HG02763 (cell line): ENCODE data around the gene AGPAT2.

Source experiments
- ATAC-seq: cut with Tn5 transposase; IDR thresholded peaks from one replicate; pipeline ENCODE4 v1.9.1; 2021; ENCODE audit warnings: mild to moderate bottlenecking, moderate library complexity; ENCODE audit not compliant: unreplicated experiment

Gene AGPAT2

DNA sequence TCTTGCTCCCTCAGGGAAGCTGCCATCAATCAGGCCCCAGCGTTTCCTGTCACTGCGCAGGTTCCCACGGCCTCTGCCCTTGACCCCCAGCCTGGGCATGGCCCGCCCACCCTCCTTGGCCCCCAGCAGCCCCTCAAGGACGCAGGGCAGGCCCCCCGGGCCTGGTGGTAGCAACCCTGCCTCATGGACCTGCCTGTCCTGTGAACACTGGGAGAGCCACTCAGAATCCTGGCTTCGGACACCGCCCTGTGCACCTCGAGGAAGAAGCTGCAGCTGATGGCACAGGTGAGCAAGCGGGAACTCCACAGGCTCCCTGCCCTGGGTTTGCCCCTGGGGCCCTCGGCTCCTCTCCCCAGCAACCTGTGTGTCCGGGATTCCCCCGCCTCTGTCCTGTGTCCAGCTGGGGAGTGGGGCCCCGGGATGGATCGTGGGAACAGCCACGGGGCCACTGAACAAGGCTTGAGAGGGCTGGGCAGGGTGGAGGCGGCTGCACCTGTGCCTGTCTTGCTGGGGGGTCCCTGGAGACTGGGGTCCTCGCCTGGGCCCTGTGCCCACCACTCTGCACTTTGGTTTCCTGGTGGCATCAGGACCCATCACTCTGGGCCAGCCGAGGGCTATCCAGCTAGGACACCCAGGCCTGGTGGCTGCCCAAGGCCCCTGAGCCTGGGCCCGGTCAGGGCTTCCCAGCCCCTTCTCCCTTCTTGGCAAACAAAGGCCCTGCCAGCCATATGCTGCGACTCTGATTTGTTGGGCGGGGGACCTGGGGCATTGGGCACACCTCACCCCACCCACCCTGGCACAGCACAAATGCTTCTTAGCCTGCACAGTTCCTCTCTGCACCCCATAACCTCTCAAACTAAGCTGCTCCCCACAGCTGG lies 58.0 kb downstream of the AGPAT2 start:
- ATAC-seq: no peak

DNA sequence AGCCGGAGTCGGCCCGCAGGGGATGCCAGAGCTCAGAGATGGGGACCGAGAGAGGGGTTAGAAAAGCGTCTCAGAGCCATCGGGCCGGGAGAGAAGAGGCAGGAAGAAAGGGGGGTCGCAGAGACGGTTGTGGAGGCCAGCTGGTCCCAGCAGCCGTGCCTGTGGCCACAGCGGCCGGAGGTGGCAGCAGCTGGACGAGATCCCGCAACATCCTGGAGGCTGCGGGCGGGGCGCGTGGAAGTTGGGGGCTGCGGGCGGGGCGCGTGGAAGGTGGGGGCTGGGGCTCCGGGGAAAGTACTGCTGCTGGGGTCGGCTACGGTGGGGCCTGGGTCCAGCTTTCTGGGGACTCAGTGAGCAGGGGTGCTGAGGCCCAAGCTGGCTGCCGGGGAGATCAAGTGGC lies 59.0 kb downstream of the AGPAT2 start:
- no peak for ATAC-seq

DNA sequence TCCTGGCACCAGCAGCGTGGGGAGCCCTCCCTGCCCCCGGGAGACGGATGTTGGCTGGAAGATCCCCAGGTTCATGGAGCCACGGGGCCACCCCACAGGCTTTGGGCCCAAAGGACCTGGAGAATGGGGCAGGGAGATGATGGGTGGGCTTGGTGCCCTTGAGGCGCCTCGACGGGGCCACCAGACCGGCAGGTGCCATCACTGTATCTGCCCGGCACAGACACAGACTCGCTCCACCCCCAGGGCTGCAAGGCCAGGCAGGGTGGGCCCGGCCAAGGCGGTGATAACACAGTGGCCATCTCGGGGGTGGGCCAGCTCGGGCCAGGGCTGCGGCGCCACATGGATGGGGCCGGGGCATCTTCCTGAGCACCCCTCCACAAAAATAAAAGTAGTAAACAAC lies 59.6 kb downstream of the AGPAT2 start:
- ATAC-seq: no peak

GRCh38 chr9:136626740-136627642 lies 60.3 kb downstream of the AGPAT2 start:
- no peak for ATAC-seq

GRCh38 chr9:136626066-136626725 lies 61.1 kb downstream of the AGPAT2 start:
- no peak for ATAC-seq

GRCh38 chr9:136625101-136626065 lies 61.9 kb downstream of the AGPAT2 start:
- no peak for ATAC-seq

- ATAC-seq: no peak
These were observed 62.9 kb downstream of the AGPAT2 start for GRCh38 chr9:136624184-136624951.

DNA sequence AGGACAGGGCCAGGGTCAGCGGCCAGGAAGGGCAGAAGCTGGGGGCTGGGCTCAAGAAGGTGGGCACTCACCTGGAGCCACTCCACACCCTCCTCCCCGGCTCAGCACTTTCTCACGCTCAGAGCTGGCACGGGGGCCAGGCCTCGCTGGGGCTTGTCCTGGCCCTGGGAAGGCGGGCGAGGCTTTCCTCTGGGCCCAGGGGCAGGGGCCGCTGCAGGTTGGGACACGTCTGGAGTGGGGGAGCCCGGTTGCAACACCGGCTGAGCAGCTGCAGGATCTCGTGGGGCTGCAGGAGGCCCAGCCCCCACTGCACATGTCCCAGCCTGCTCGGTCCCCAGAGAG lies 63.4 kb downstream of the AGPAT2 start:
- no peak for ATAC-seq
